Subcutaneous abdominal adipose tissue (tissue), 5 donors: ENCODE data around the gene MAGI1.
"Not testable (repeated sequence)": the region's sequence is repeated elsewhere in the genome, so short reads cannot be mapped to it uniquely, and the experiment has no call there.

Experiments used
- H3K27ac ChIP-seq: one replicate; pipeline ENCODE4 v1.7.0; 2013; ENCODE audit warnings: low read depth, mild to moderate bottlenecking, inconsistent platforms, low read length, moderate library complexity
- H3K27me3 ChIP-seq, 5 donors: one replicate each; pipeline ENCODE4 v1.7.0; 2013; ENCODE audit warnings: low read length in 5 of 5, inconsistent platforms in 1 of 5; ENCODE audit not compliant: control insufficient read depth in 5 of 5, insufficient read depth in 4 of 5
- H3K36me3 ChIP-seq, 5 donors: one replicate each; pipeline ENCODE4 v1.7.0; 2013; ENCODE audit warnings: low read length in 5 of 5; ENCODE audit not compliant: control insufficient read depth in 5 of 5, insufficient read depth in 5 of 5
- H3K4me1 ChIP-seq, 5 donors: one replicate each; pipeline ENCODE4 v1.7.0; 2013; ENCODE audit warnings: low read length in 5 of 5, mild to moderate bottlenecking in 3 of 5, moderate library complexity in 1 of 5; ENCODE audit not compliant: control insufficient read depth in 5 of 5, insufficient read depth in 5 of 5
- H3K4me3 ChIP-seq, 5 donors: one replicate each; pipeline ENCODE4 v1.7.0; 2013; ENCODE audit warnings: low read length in 5 of 5, low read depth in 1 of 5
- H3K9ac ChIP-seq, 5 donors: one replicate each; pipeline ENCODE4 v1.7.0; 2013; ENCODE audit warnings: low read length in 5 of 5, mild to moderate bottlenecking in 4 of 5, moderate library complexity in 3 of 5
- H3K9me3 ChIP-seq, 5 donors: one replicate each; pipeline ENCODE4 v1.7.0; 2013; ENCODE audit warnings: low read length in 5 of 5; ENCODE audit not compliant: control insufficient read depth in 5 of 5
- donor health status: healthy.
- donor health status: healthy.
- donor health status: healthy.
- donor health status: healthy.
- donor health status: healthy.

Gene MAGI1

GRCh38 chr3:65864357-65864904 is 174.3 kb downstream of the MAGI1 start:
- Histone ChIP-seq H3K27ac (no peak overlapping the region), H3K4me3 (no peak overlapping the region)

GRCh38 chr3:65861718-65862117 is 177.0 kb downstream of the MAGI1 start:
- H3K9me3 ChIP-seq: peaks cover 0 to 4% (median 3%) of the 10 kb centered on the region in 5 donors
- H3K9ac ChIP-seq: no peak overlapping the region
- no peaks in the 10 kb centered on the region for H3K27me3 ChIP-seq
- no peak overlapping the region for H3K27ac ChIP-seq
- no peak overlapping the region for H3K4me3 ChIP-seq
- peaks cover 0 to 10% (median 3%) of the 10 kb centered on the region in 5 donors for H3K4me1 ChIP-seq
- no peaks in the 10 kb centered on the region for H3K36me3 ChIP-seq

More at GRCh38 chr3:65864357-65864904, 174.3 kb downstream of the MAGI1 start:
- Histone ChIP-seq H3K9ac (no peak overlapping the region), H3K4me1 (no peaks in the 10 kb centered on the region), H3K9me3 (no peaks in the 10 kb centered on the region), H3K27me3 (no peaks in the 10 kb centered on the region), H3K36me3 (no peaks in the 10 kb centered on the region)

GRCh38 chr3:65859612-65860011 is 179.1 kb downstream of the MAGI1 start:
- peaks cover 2 to 26% (median 18%) of the 10 kb centered on the region in 5 donors for H3K4me1 ChIP-seq
- H3K36me3 ChIP-seq, H3K9ac ChIP-seq, H3K9me3 ChIP-seq, H3K27ac ChIP-seq, H3K4me3 ChIP-seq, H3K27me3 ChIP-seq: not testable (repeated sequence)

GRCh38 chr3:65858749-65859148 is 180.0 kb downstream of the MAGI1 start:
- H3K36me3 ChIP-seq: no peaks in the 10 kb centered on the region
- H3K9me3 ChIP-seq: peaks cover 0 to 4% (median 3%) of the 10 kb centered on the region in 5 donors
- no peak overlapping the region for H3K27ac ChIP-seq
- no peaks in the 10 kb centered on the region for H3K27me3 ChIP-seq
- no peak overlapping the region for H3K9ac ChIP-seq
- H3K4me3 ChIP-seq: no peak overlapping the region
- peaks cover 2 to 28% (median 18%) of the 10 kb centered on the region in 5 donors for H3K4me1 ChIP-seq

GRCh38 chr3:65857327-65857726 is 181.4 kb downstream of the MAGI1 start:
- no peak overlapping the region for H3K9ac ChIP-seq
- no peak overlapping the region for H3K4me3 ChIP-seq
- peaks cover 0 to 4% (median 3%) of the 10 kb centered on the region in 5 donors for H3K9me3 ChIP-seq
- no peaks in the 10 kb centered on the region for H3K36me3 ChIP-seq
- no peaks in the 10 kb centered on the region for H3K27me3 ChIP-seq
- H3K27ac ChIP-seq: no peak overlapping the region
- peaks cover 2 to 28% (median 18%) of the 10 kb centered on the region in 5 donors for H3K4me1 ChIP-seq

- no peak overlapping the region for H3K4me3 ChIP-seq
- no peaks in the 10 kb centered on the region for H3K27me3 ChIP-seq
- no peak overlapping the region for H3K27ac ChIP-seq
- H3K36me3 ChIP-seq: no peaks in the 10 kb centered on the region
- no peak overlapping the region for H3K9ac ChIP-seq
- peaks cover 0 to 4% (median 3%) of the 10 kb centered on the region in 5 donors for H3K9me3 ChIP-seq
- H3K4me1 ChIP-seq: peaks cover 2 to 28% (median 18%) of the 10 kb centered on the region in 5 donors
These were observed 181.8 kb downstream of the MAGI1 start for GRCh38 chr3:65856907-65857306.

GRCh38 chr3:65855370-65856100 is 183.2 kb downstream of the MAGI1 start:
- Histone ChIP-seq H3K9me3 (peaks cover 0 to 4% (median 3%) of the 10 kb centered on the region in 5 donors), H3K9ac (no peak overlapping the region), H3K4me3 (no peak overlapping the region), H3K36me3 (no peaks in the 10 kb centered on the region), H3K27me3 (no peaks in the 10 kb centered on the region), H3K4me1 (peaks cover 2 to 28% (median 18%) of the 10 kb centered on the region in 5 donors), H3K27ac (no peak overlapping the region)

- Histone ChIP-seq H3K27me3 (no peaks in the 10 kb centered on the region), H3K4me3 (no peak overlapping the region), H3K36me3 (no peaks in the 10 kb centered on the region), H3K4me1 (peaks cover 2 to 28% (median 18%) of the 10 kb centered on the region in 5 donors), H3K9ac (no peak overlapping the region), H3K27ac (no peak overlapping the region), H3K9me3 (peaks cover 0 to 4% (median 3%) of the 10 kb centered on the region in 5 donors)
These were observed 184.0 kb downstream of the MAGI1 start for GRCh38 chr3:65854606-65855304.

GRCh38 chr3:65851827-65852226 is 186.9 kb downstream of the MAGI1 start:
- Histone ChIP-seq H3K27ac (no peak overlapping the region), H3K9me3 (no peaks in the 10 kb centered on the region)

GRCh38 chr3:65850261-65850660 is 188.5 kb downstream of the MAGI1 start:
- H3K9ac ChIP-seq: no peak overlapping the region
- H3K4me3 ChIP-seq: no peak overlapping the region
- H3K9me3 ChIP-seq: no peaks in the 10 kb centered on the region
- H3K27ac ChIP-seq: no peak overlapping the region
- no peaks in the 10 kb centered on the region for H3K36me3 ChIP-seq
- H3K4me1 ChIP-seq: peaks cover 2 to 17% (median 13%) of the 10 kb centered on the region in 5 donors
- no peaks in the 10 kb centered on the region for H3K27me3 ChIP-seq

More at GRCh38 chr3:65851827-65852226, 186.9 kb downstream of the MAGI1 start:
- Histone ChIP-seq H3K27me3 (no peaks in the 10 kb centered on the region), H3K4me3 (no peak overlapping the region), H3K4me1 (peaks cover 2 to 22% (median 17%) of the 10 kb centered on the region in 5 donors), H3K36me3 (no peaks in the 10 kb centered on the region), H3K9ac (no peak overlapping the region)
